OCI-LY3 (cell line): ENCODE data around the gene CRYGN.

ENCODE experiments used
- EZH2phosphoT487 ChIP-seq: fragments of 200-600 bp; shearing (Covaris generic); IDR thresholded peaks from 2 replicates; pipeline ENCODE4 v1.6.1; 2018; ENCODE audit warnings: antibody characterized with exemption, mixed run types, low read depth
- TF ChIP-seq, protein P1 (sequence below): fragments of 200-600, 300-600 bp; sonication (generic); IDR thresholded peaks from 2 replicates; pipeline ENCODE4 v1.5.1; 2014; ENCODE audit warnings: antibody characterized with exemption, low read length, low read depth

DNA sequence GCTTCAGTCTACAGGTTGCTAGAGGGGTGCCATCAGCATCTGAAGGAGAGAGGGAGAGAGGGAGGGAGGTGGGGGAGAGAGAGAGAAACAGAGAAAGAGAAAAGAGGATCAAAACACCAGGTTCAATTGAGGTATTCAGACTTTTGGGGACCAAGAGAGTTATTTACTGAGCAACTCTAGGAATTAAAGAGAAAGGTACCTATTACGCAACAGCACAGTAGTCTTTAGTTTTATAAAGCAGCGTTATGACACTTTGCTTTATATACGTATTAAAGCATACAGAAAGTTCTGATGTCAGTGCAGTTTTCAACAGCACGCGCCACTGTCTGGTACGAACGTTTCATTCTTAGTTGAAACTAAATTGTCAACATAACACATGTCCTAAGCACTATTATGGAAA lies 37.9 kb upstream of the CRYGN start:
- TF ChIP-seq, protein P1, sequence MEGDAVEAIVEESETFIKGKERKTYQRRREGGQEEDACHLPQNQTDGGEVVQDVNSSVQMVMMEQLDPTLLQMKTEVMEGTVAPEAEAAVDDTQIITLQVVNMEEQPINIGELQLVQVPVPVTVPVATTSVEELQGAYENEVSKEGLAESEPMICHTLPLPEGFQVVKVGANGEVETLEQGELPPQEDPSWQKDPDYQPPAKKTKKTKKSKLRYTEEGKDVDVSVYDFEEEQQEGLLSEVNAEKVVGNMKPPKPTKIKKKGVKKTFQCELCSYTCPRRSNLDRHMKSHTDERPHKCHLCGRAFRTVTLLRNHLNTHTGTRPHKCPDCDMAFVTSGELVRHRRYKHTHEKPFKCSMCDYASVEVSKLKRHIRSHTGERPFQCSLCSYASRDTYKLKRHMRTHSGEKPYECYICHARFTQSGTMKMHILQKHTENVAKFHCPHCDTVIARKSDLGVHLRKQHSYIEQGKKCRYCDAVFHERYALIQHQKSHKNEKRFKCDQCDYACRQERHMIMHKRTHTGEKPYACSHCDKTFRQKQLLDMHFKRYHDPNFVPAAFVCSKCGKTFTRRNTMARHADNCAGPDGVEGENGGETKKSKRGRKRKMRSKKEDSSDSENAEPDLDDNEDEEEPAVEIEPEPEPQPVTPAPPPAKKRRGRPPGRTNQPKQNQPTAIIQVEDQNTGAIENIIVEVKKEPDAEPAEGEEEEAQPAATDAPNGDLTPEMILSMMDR: no peak
- no peak for TF ChIP-seq EZH2phosphoT487
